Measurements from ENCODE around the gene PPEF1. TPM values are rescaled to one million over a fixed set of nuclear protein-coding genes. Genes with fewer than 3 reads are reported as not detected.

The PPEF1 gene
- total RNA-seq, 1 donor from 2014 or later = not detected

DNA sequence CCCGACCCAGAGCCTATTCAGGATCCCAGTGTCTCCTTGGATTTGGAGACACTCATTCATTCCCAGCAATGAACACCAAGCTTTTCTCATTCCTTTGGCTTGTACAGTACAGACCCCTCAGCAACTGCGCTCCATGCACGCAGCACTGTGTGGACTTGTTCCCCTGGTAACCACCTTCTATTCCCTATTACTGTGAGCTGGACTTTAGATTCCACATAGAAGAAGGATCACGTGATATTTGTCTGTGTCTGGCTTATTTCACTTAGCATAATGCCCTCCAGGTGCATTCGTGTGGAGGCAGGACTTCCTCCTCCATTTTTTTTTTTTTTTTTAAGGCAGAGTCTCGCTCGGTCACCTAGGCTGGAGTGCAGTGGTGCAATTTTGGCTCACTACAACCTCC lies 170.0 kb downstream of the PPEF1 start:
- no peak for DNase-seq (ENCODE audit: low read depth)
- TF ChIP-seq, protein P1, sequence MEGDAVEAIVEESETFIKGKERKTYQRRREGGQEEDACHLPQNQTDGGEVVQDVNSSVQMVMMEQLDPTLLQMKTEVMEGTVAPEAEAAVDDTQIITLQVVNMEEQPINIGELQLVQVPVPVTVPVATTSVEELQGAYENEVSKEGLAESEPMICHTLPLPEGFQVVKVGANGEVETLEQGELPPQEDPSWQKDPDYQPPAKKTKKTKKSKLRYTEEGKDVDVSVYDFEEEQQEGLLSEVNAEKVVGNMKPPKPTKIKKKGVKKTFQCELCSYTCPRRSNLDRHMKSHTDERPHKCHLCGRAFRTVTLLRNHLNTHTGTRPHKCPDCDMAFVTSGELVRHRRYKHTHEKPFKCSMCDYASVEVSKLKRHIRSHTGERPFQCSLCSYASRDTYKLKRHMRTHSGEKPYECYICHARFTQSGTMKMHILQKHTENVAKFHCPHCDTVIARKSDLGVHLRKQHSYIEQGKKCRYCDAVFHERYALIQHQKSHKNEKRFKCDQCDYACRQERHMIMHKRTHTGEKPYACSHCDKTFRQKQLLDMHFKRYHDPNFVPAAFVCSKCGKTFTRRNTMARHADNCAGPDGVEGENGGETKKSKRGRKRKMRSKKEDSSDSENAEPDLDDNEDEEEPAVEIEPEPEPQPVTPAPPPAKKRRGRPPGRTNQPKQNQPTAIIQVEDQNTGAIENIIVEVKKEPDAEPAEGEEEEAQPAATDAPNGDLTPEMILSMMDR (conservative IDR thresholded peaks at IDR 0.05; ENCODE audit: low read depth, low read length) = no peak
- no peak overlapping the region for H3K4me3 ChIP-seq (ENCODE audit: low read depth, low read length)

Other genes starting within 250 kb of the PPEF1 start
- gene RS1, start 35.5 kb upstream of the PPEF1 start, total RNA-seq = not detected in 2 replicates

Data from epithelial cell of proximal tubule (primary cell).